Activated gamma-delta T cell treated with Interleukin-2 at 50 U/mL for 16 hours (primary cell): ENCODE data around the gene PCP2.

Source experiments
- DNase-seq: peaks from one replicate; pipeline ENCODE4 v3.0.0-alpha.2; 2020

Gene PCP2

GRCh38 chr19:7618771-7619510, 14.6 kb downstream of the PCP2 start:
- DNase-seq, result no peak

DNA sequence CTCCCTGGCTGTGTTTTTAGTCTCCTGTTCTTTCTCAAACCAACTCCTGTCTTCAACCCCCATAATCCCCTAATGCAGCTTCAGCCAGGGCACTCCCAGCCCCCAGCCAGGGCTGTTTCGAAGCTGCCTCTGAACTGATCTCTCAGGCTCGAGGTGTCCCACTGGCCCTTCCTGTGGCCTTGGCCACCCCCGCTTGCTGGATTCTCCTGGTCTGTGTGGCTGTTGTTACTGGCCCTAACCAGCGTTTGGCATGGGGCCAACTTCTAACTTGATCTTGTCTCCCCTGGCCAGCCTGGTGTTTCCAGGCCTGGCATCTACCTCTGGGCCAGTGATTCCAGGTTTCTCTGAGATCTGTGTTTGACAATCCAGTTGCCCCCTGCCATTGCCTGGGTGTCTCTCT, 15.2 kb downstream of the PCP2 start:
- DNase-seq, result no peak

- DNase-seq, result no peak
Observed at GRCh38 chr19:7617735-7618134, 15.8 kb downstream of the PCP2 start.

DNA sequence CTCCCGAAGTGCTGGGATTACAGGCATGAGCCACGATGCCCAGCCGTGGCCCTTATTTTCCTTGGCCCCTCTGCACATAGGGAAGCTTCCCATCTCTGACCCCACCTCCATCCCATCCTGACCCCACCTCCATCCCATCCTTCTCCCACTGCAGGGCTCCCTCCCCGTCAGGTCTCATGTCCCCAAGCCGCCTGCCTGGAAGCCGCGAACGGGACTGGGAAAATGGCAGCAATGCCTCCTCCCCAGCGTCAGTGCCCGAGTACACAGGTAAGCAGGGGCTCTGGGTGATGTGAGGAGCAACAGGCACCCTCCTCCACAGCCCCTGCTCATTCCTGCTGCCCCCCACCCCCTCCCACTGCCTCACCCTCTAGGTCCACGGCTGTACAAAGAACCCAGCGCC, 16.3 kb downstream of the PCP2 start:
- no peak for DNase-seq

GRCh38 chr19:7614859-7615741, 18.4 kb downstream of the PCP2 start:
- DNase-seq, result no peak

DNA sequence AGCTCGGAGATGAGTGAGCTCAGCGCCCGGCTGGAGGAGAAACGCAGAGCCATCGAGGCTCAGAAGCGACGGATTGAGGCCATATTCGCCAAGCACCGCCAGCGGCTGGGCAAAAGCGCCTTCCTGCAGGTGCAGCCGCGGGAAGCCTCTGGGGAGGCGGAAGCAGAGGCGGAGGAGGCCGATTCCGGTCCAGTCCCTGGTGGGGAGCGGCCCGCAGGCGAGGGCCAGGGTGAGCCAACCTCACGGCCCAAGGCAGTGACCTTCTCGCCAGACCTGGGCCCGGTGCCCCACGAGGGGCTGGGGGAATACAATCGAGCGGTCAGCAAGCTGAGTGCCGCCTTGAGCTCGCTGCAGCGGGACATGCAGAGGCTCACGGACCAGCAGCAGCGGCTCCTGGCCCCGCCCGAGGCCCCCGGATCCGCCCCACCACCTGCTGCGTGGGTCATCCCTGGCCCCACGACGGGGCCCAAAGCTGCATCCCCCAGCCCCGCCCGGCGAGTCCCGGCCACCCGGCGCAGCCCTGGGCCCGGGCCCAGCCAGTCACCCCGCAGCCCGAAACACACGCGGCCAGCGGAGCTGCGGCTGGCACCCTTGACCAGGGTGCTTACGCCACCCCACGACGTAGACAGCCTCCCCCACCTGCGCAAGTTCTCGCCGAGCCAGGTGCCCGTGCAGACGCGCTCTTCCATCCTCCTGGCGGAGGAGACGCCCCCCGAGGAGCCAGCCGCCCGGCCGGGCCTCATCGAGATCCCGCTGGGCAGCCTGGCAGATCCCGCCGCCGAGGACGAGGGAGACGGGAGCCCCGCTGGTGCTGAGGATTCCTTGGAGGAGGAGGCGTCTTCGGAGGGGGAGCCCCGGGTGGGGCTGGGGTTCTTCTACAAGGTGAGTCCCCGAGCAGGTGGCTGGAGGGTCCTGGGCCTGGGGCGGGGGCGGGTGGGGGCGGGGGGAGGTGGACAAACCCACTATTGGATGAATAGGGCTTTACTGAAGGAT, 20.9 kb downstream of the PCP2 start:
- DNase-seq, result no peak

GRCh38 chr19:7611541-7612279, 21.8 kb downstream of the PCP2 start:
- DNase-seq, result no peak

GRCh38 chr19:7610491-7611240, 22.9 kb downstream of the PCP2 start:
- DNase-seq, result no peak

DNA sequence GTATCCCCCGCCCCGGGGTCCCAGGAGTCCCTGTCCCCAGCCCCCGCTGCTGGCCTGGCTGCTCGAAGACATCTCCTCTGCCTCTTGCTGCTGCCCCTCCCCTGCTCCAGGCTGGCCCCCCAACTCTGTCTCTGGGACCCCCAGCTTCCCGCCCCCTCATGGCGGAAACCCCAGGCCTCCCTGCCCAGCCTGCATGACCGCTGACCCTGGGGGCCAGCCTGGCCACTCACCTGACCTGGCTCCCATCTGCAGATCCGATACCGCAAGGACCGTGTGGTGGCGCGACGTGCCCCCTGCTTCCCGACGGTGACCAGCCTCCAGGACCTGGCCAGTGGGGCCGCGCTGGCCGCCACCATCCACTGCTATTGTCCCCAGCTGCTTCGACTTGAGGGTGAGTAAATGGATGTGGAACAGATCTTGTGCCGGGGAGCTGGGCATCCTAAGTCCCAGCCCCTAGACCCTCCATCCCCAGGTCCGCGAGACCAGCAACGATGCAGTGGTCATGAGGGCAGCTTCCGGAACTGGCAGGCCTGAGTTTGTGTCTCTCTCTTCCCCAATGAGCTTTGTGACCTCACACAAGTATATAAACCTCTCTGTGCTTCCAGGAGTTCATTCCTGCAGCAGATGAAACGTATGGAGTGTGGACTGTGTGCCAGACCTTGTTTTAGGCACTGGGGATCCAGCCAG, 25.5 kb downstream of the PCP2 start:
- no peak for DNase-seq

- DNase-seq, result no peak
Observed at GRCh38 chr19:7607212-7607873, 26.2 kb downstream of the PCP2 start.

DNA sequence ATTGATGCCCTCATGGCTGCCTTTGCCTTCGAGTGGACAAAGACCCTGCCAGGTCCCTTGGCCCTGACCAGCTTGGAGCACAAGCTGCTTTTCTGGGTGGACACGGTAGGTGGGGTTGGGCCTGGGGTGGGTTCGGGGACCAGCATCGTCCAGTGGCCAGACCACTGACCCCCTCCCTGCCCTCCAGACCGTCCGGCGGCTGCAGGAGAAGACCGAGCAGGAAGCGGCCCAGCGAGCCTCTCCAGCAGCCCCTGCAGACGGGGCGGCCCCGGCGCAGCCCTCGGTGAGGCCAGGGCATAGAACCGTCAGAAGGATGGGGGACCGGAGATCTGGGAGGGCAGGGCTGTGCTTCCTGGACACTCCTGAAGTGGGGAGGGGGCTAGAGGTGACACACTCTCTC, 27.2 kb downstream of the PCP2 start:
- no peak for DNase-seq

DNA sequence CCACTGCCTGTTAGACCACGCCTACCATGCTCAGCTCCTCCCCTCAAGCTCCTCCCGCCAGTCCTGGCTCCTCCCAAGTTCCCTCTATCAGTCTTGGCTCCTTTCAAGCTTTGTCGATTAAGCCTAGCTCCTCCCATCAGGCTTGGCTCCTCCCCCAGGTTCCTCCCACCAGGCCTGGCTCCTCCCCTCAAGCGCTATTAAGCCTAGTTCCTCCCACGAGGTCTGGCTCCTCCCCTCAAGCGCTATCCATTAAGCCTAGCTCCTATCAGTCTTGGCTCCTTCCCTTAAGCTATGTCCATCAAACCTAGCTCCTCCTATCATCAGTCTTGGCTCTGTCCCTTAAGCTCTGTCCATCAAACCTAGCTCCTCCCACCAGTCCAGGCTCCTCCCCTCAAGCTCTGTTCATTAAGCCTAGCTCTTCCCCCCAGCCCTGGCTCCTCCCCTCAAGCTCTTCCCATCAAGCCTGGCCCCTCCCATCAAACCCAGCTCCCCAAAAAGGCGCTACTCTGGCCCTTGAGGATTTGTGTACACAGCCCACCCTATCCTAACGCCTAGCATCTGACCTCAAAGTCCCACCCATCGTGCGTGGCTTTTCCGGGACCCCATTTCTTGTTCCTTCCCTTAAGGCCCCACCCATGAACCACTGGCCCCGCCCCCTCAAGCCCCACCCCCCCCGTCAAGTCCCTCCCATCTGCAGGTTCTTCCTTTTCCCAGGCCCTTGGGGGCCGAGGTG, 27.9 kb downstream of the PCP2 start:
- no peak for DNase-seq

- no peak for DNase-seq
Observed at GRCh38 chr19:7603919-7604318, 29.6 kb downstream of the PCP2 start.

DNA sequence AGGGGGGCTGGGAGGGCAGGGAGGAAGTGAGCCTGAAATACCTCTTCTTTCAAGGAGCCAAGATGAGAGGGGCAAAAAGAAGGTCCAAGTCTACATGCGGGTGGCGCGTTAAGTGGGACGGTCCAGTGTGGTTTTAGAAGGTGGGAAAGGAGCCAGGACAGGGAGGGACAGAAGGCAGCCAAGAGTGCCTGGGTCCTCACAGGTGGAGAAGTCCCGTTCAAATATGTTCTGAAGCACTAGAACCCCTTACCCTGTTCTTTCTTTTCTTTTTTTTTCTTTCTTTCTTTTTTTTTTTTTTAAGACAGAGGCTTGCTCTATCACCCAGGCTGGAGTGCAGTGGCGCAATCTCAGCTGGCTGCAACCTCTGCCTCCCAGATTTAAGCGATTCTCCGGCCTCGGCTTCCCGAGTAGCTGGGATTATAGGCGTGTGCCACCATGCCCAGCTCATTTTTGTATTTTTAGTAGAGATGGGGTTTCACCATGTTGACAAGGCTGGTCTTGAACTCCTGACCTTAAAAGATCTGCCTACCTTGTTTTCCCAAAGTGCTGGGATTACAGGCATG, 30.5 kb downstream of the PCP2 start:
- no peak for DNase-seq

- no peak for DNase-seq
Observed at GRCh38 chr19:7602240-7602934, 31.1 kb downstream of the PCP2 start.

DNA sequence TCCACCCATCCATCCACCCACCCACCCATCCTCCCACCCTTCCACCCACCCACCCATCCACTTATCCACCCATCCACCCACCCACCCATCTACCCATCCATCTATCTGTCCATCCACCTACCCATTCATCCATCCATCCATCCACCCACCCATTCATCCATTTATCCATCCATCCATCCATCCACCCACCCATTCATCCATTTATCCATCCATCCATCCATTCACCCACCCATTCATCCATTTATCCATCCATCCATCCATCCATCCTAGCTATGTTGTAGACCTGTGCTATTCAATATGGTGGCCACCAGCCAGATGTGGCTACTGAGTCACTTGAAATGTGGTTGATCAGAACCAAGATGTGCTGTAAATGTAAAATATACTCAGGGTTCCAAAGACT, 32.8 kb downstream of the PCP2 start:
- DNase-seq, result no peak

GRCh38 chr19:7598180-7598579, 35.3 kb downstream of the PCP2 start:
- no peak for DNase-seq

- DNase-seq, result no peak
Observed at GRCh38 chr19:7597689-7598088, 35.8 kb downstream of the PCP2 start.
